Measurements from ENCODE around the gene THRSP.
"Not testable (repeated sequence)": the region's sequence is repeated elsewhere in the genome, so short reads cannot be mapped to it uniquely, and the experiment has no call there.

Gene THRSP

GRCh38 chr11:78066471-78066870 is 2.8 kb downstream of the THRSP start:
- no peak for DNase-seq (ENCODE audit: low spot score)

DNA sequence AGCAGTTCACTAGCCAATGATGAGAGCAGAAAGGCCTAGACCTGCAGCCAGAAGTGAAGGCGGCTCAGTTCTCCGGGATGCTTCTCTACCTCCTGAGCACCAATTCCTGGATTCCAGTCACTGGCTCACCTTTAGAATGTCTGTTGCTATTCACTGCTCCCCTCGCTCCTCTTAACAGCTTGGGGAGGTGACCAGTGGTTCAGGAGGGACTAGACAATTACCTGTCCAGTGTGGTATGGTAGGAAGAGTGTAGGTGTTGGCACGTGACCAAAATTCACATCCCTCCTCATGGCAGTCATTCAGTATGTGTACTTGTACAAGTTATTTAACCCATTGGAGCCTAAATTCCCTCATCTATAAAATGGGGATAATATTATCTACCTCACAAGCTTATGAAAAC is 4.0 kb downstream of the THRSP start:
- no peak for DNase-seq (ENCODE audit: low spot score)

GRCh38 chr11:78069465-78069864 is 5.8 kb downstream of the THRSP start:
- DNase-seq (ENCODE audit: low spot score), result no peak

DNA sequence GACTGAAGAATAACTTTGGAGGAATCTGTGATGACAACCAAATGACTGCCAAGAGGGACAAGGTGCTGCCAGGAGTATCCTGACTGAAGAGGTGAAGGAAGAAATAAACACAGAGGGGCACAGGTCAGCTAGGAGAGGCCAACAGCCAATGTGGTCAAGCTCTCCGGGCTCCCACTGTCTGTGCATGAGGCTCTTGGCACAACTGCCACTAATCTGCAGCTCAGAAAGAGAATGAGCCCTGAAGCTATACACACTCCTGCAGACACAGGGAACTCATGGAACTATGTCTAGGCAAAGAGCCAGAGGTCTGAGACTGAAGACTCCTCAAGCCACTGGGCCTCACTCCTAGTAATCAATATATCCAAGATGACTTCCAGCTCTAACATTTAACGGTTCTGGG is 7.0 kb downstream of the THRSP start:
- DNase-seq (ENCODE audit: low spot score), result no peak

DNA sequence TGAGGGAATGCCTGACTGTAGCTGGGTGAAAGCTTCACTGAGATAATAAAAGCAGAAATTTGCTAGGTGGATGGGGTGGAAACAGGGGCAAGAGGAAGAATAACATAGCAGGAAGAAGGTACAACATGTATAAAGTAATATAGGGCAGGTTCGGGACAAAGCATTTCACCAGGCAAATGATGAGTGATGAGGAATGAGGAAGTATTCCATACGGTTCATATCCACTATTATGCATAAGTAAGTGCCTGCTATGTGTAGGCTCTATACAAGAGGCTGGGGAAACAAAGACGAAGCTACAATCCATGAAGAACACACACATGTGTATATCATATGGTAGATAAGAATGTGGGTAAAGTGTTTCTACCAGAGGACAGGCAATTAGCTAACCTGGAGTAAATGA is 8.1 kb downstream of the THRSP start:
- no peak for DNase-seq (ENCODE audit: low spot score)

DNA sequence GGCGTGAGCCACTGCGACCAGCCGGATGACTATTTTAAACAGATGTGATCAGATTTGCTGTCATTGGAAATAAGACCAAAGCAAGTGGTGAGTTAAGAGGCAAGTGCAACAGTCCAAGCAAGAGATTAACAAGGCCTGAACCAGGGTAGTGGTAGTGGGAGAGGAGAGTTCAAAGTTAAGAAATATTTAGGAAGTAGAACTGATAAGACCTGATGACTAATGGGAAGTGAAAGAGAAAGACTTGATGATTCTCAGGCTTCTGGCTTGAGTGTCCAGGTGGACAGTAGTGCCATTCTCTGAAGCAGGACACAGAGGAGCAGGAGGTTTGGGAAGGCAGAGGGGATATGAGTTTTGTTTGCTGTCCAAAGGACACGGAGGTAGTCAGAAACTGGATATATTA is 8.8 kb downstream of the THRSP start:
- no peak for DNase-seq (ENCODE audit: low spot score)

GRCh38 chr11:78074756-78075155 is 11.1 kb downstream of the THRSP start:
- no peak for DNase-seq (ENCODE audit: low spot score)

- no peak for DNase-seq (ENCODE audit: low spot score)
Measured at GRCh38 chr11:78076733-78077403, 13.2 kb downstream of the THRSP start.

DNA sequence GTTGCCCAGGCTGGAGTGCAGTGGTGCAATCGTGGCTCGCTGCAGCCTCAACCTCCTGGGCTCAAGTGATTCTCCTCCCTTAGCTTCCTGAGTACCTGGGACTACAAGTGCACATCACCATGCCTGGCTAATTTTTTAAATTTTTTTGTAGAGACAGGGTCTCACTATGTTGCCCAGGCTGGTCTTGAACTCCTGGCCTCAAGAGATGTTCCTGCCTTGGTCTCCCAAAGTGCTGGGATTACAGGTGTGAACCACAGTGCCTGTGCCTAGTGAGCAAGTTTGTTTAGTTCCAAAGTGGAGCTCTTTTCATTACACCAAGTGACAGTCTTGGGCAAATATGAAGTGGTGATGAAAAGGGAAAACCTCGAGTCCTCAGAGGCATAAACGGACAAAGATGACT is 13.9 kb downstream of the THRSP start:
- DNase-seq (ENCODE audit: low spot score), result not testable (repeated sequence)

DNA sequence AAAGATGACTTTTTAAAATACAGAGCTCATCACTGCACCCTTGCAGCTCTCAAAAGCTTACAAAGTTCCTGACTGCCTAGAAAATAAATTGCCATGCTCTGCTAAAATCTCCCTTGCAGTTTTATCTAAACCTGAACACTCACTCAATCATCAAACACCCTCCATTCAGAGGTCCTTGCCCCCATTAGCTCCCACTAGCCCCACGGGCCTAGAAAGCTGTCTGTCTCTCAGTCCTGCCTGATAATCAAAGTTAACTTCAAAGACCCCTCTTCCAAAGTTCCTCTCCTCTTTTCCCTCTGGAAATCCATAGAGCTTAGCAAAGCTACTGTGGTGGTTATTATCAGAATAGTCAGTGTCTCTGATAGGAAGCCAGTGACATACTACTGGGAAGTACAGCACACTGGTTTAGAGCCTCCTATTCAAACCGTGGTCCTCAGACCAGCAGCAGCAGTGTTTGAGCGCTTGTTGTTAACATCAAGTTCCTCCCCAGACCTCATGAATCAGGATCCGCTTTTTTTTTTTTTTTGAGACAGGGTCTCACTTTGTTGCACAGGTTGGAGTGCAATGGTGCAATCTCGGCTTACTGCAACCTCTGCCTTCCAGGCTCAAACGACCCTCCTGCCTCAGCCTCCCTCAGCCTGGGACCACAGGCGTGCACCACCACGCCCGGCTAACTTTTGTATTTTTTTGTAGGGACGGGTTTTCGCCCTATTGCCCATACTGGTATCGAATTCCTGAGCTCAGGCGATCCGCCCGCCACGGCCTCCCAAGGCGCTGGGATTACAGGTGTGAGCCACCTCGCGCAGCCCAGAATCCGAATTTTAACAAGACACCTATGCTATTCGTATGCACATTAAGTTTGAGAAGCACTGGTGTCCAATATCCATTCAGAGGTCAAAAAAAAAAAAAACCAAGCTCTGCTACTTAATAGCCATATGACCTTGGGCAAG is 14.8 kb downstream of the THRSP start:
- DNase-seq (ENCODE audit: low spot score), result no peak

- DNase-seq (ENCODE audit: low spot score), result peak; percentile 86
Measured at GRCh38 chr11:78079232-78080083, 15.8 kb downstream of the THRSP start, which contains the start of gene NDUFC2. NDUFC2 (minus strand) TSS chr11:78079862; CDS start chr11:78079744, 118 bp downstream.

DNA sequence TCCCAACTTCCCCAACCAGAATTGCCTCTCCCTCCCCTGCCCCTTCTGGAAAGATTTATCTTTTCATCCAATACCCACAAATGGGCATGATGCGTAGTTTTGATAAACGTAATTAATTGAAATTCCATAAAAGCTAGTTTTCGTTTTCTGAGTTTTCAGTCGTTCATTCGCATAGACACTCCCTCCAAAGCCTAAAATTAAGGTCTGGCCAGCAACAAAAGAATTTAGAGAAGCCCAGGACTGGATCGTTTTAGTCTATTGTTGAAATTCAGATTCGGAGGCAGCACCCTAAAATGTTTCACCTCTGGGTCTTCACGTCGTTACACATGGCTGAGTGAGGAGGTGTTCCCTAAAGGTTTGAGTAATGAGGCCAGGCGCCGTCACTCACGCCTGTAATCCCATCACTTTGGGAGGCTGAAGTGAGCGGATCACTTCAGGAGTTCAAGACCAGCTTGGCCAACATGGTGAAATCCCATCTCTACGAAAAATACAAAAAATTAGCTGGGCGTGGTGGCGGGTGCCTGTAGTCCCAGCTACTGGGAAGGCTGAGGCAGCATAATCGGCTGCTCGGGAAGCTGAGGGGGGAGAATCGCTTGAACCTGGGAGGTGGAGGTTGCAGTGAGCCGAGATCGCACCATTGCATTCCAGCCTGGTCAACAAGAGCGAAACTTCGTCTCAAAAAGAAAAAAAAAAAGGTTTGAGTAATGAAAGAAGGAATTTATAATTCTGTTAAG is 16.6 kb downstream of the THRSP start:
- no peak for DNase-seq (ENCODE audit: low spot score)

DNA sequence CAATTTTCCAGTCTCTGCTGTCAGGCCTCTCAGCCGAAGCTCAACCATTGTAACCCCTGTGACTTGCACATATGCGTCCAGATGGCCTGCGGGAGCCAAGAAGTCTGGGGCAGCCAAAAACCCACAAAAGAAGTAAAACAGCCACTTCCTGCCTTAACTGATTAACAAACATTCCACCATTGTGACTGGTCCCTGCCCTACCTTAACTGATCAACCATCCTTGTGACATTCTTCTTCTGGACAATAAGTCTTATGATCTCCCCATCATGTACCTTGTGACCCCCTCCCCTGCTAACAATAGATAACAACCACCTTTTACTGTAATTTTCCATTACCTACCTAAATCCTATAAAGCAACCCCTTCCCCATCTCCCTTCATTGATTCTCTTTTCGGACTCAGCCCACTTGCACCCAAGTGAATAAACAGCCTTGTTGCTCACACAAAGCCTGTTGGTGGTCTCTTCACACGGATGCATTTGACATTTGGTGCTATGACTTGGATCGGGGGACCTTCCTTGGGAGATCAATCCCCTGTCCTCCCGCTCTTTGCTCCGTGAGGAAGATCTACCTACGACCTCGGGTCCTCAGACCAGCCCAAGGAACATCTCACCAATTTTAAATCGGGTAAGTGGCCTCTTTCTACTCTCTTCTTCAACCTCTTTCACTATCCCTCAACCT is 17.3 kb downstream of the THRSP start:
- no peak for DNase-seq (ENCODE audit: low spot score)

DNA sequence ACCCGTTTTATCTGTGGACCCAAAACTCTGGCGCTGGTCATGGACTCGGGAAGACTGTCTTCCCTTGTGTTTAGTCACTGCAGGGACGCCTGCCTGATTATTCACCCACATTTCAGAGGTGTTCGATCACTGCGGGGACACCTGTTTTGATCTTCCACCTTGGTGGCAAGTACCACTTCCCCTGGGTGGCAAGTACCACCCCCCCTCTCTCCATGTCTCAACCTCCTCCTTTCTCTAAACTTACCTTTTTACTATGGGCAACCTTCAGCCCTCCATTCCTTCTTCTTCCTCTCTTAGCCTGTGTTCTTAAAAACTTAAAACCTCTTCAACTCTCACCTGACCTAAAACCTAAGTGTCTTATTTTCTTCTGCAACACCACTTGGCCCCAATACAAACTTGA is 17.9 kb downstream of the THRSP start:
- DNase-seq (ENCODE audit: low spot score), result no peak

- no peak for DNase-seq (ENCODE audit: low spot score)
Measured at GRCh38 chr11:78082146-78082545, 18.5 kb downstream of the THRSP start.

GRCh38 chr11:78083021-78083420 is 19.4 kb downstream of the THRSP start:
- no peak for DNase-seq (ENCODE audit: low spot score)

- DNase-seq (ENCODE audit: low spot score), result not testable (repeated sequence)
Measured at GRCh38 chr11:78084506-78084905, 20.8 kb downstream of the THRSP start.

DNA sequence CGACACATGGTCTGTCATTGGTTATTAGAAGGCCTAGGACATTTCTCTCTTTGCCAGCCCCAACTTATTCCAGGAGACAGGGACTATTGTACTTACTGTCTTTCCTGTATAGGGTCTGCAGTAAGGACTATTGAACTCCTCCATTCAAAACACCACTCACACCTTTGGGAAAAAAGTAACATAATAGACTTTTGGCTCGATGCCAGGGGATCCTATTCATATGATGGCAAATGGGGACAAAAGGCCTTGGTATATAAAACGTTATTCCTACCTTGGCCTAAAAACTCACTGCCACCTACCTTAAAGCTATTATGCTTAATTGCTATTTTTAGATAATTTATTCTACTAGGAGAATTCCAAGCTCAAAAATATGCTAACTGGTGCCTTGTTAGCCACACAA is 22.3 kb downstream of the THRSP start:
- no peak for DNase-seq (ENCODE audit: low spot score)

DNA sequence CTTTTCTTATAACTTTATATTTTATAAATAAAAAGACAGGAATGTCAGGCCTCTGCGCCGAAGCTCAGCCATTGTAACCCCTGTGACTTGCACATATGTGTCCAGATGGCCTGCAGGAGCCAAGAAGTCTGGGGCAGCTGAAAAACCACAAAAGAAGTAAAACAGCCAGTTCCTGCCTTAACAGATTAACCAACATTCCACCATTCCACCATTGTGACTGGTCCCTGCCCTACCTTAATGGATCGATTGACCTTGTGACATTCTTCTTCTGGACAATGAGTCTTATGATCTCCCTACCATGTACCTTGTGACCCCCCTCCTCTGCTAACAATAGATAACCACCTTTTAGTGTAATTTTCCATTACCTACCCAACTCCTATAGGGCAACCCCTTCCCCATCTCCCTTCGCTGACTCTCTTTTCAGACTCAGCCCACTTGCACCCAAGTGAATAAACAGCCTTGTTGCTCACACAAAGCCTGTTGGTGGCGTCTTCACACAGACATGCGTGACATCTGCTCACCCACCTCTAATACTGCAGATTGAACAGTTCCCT is 22.9 kb downstream of the THRSP start:
- DNase-seq (ENCODE audit: low spot score), result not testable (repeated sequence)

DNA sequence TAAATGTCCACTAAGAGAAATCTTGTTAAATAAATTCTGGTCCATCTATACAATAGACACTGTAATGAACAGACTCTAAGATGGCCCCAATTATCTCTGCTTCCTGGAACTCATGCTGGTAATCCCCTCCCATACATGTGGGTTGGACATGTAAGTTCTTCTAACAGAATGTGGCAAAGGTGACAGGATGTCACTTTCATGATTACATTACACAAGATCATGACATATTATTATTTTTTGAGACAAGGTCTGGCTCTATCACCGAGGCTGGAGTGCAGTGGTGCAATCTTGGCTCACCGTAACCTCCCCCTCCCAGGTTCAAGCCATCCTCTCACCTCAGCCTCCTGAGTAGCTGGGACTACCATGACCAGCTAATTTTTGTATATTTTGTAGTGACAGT is 30.6 kb downstream of the THRSP start:
- DNase-seq (ENCODE audit: low spot score), result no peak
